DND-41 (cell line): Measurements from ENCODE around the gene ARHGAP5.

Experiments used
- ATAC-seq: fragments of 200-7000 bp; cut with Tn5 transposase; 3 replicates; pipeline ENCODE4 v1.9.1; 2021; ENCODE audit warnings: low read depth; ENCODE audit not compliant: insufficient read depth
- DNase-seq: peaks from one replicate; pipeline ENCODE4 v3.0.0-alpha.2; 2020
- H2AFZ ChIP-seq: 2 replicates; pipeline ENCODE4 v1.6.0; 2012; ENCODE audit warnings: low read depth, low read length
- H3K27ac ChIP-seq: 2 replicates; pipeline ENCODE4 v1.5.1; 2012; ENCODE audit warnings: low read length, inconsistent platforms
- H3K27me3 ChIP-seq: fragments of 200-600 bp; sonication (generic); 2 replicates; pipeline ENCODE4 v1.6.0; 2012; ENCODE audit warnings: low read length, mild to moderate bottlenecking, inconsistent platforms; ENCODE audit not compliant: insufficient read depth, poor library complexity
- H3K36me3 ChIP-seq: 2 replicates; pipeline ENCODE4 v1.5.1; 2012; ENCODE audit warnings: low read length, inconsistent platforms; ENCODE audit not compliant: insufficient read depth
- H3K4me1 ChIP-seq: 2 replicates; pipeline ENCODE4 v1.5.1; 2012; ENCODE audit warnings: mild to moderate bottlenecking, low read length; ENCODE audit not compliant: insufficient read depth
- H3K4me2 ChIP-seq: 2 replicates; pipeline ENCODE4 v1.6.0; 2012; ENCODE audit warnings: mild to moderate bottlenecking, moderate library complexity, low read length, inconsistent platforms; ENCODE audit not compliant: insufficient read depth
- H3K4me3 ChIP-seq, 2 experiments: fragments of 200-600 bp in 1 of 2; shearing (Covaris generic) in 1 of 2; 2 replicates each; pipeline ENCODE4 v1.5.1; 2012 to 2016; ENCODE audit warnings: inconsistent platforms in 2 of 2, low read length in 2 of 2, mild to moderate bottlenecking in 2 of 2, low read depth in 1 of 2, moderate library complexity in 1 of 2
- H3K79me2 ChIP-seq: 2 replicates; pipeline ENCODE4 v1.6.0; 2012; ENCODE audit warnings: low read length, inconsistent platforms; ENCODE audit not compliant: insufficient read depth
- H3K9ac ChIP-seq: 2 replicates; pipeline ENCODE4 v1.6.0; 2012; ENCODE audit warnings: low read depth, mild to moderate bottlenecking, inconsistent platforms, low read length, moderate library complexity
- H3K9me3 ChIP-seq: 2 replicates; pipeline ENCODE4 v1.5.1; 2012; ENCODE audit warnings: low read length, moderate library complexity, mild to moderate bottlenecking, inconsistent platforms; ENCODE audit not compliant: insufficient read depth, severe bottlenecking
- H4K20me1 ChIP-seq: 2 replicates; pipeline ENCODE4 v1.6.0; 2012; ENCODE audit warnings: low read length; ENCODE audit not compliant: insufficient read depth
- EZH2 ChIP-seq: IDR thresholded peaks from 3 replicates; pipeline ENCODE4 v1.6.1; 2012; ENCODE audit warnings: borderline replicate concordance, low read depth, mild to moderate bottlenecking, moderate library complexity, low read length, inconsistent platforms; ENCODE audit not compliant: severe bottlenecking
- TF ChIP-seq, protein P1 (sequence below): IDR thresholded peaks from 2 replicates; pipeline ENCODE4 v1.5.1; 2012; ENCODE audit warnings: borderline replicate concordance, low read length, moderate library complexity, mild to moderate bottlenecking; ENCODE audit not compliant: poor library complexity, severe bottlenecking; ENCODE audit errors: extremely low read depth

Gene ARHGAP5

DNA sequence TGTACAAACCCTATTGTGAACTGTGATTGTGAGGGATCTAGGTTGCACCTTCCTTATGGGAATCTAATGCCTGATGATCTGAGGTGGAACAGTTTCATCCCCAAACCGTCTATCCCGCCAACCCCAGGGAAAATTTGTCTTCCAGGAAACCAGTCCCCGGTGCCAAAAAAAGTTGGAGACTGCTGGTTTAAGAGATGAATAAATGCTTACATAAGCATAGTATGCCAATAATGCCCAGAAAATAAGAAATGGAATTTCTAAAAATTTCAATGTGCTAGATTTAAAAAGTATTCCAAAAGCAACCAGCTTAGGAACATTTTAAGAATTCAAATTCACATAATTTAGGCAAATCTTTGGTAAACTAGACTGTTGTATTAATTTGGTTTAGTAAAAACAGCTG, 131.4 kb downstream of the ARHGAP5 start:
- Histone ChIP-seq H3K9ac (no peak overlapping the region), H3K4me2 (no peak overlapping the region), H3K27me3 (peaks cover 8% of the 10 kb centered on the region), H4K20me1 (no peaks in the 10 kb centered on the region), H3K4me1 (peaks cover 8% of the 10 kb centered on the region), H3K36me3 (no peaks in the 10 kb centered on the region), H3K27ac (no peak overlapping the region), H3K9me3 (no peaks in the 10 kb centered on the region), H3K4me3 (no peak overlapping the region), H2AFZ (no peak overlapping the region), H3K79me2 (no peaks in the 10 kb centered on the region)
- DNase-seq: no peak
- TF ChIP-seq EZH2: no peak
- TF ChIP-seq, protein P1, sequence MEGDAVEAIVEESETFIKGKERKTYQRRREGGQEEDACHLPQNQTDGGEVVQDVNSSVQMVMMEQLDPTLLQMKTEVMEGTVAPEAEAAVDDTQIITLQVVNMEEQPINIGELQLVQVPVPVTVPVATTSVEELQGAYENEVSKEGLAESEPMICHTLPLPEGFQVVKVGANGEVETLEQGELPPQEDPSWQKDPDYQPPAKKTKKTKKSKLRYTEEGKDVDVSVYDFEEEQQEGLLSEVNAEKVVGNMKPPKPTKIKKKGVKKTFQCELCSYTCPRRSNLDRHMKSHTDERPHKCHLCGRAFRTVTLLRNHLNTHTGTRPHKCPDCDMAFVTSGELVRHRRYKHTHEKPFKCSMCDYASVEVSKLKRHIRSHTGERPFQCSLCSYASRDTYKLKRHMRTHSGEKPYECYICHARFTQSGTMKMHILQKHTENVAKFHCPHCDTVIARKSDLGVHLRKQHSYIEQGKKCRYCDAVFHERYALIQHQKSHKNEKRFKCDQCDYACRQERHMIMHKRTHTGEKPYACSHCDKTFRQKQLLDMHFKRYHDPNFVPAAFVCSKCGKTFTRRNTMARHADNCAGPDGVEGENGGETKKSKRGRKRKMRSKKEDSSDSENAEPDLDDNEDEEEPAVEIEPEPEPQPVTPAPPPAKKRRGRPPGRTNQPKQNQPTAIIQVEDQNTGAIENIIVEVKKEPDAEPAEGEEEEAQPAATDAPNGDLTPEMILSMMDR: no peak
- no peak for ATAC-seq
